ENCODE results near the gene LIN9. TPM values are rescaled to one million over a fixed set of nuclear protein-coding genes. Genes with fewer than 3 reads are reported as not detected.
"Not testable (repeated sequence)": the region's sequence is repeated elsewhere in the genome, so short reads cannot be mapped to it uniquely, and the experiment has no call there.

The LIN9 gene
- total RNA-seq, 1 donor from 2014 or later = 3.4 TPM

- DNase-seq (ENCODE audit: low read depth) = no peak
These were observed 93.7 kb downstream of the LIN9 start for GRCh38 chr1:226215239-226215638.

GRCh38 chr1:226212545-226212944 is 96.4 kb downstream of the LIN9 start:
- no peak for DNase-seq (ENCODE audit: low read depth)

GRCh38 chr1:226211181-226211821 is 97.7 kb downstream of the LIN9 start:
- no peak for DNase-seq (ENCODE audit: low read depth)

GRCh38 chr1:226210571-226211176 is 98.3 kb downstream of the LIN9 start:
- DNase-seq (ENCODE audit: low read depth) = no peak

DNA sequence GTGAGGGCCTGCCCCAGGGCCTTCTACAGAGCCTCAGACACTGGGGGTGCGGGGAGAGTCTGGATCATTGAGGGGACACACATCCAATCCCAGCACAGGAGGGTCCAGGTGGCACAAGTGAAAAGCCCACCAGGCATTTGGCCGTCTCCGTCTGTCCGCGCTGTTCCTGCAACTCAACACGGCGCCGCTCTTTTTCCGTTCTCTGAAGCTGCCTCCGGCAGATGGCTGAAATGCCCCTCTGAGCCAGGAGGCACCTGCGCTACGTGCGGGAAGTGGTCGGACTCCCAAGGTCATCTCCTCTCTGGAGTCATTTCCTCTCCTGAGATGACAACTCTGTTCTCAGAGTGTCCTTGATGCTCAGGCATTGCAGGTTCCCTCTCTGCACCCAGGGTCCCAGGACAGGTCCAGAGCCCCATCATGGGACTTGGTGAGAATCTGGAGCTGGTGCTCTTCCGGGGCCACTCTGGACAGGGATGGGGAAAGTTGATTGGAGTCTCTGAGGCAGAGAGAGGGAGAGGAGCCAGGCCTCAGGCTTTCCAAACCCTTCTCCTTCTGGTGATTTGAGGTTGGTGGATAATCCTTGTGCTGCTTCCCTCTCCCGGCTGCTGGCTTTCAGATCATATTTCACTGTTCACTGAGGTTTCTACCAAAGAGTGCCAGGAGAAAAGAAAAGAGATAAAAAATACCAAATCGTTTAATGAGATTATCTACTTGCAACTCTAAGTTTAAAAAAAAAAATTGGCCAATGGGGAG is 99.5 kb downstream of the LIN9 start:
- no peak for DNase-seq (ENCODE audit: low read depth)

DNA sequence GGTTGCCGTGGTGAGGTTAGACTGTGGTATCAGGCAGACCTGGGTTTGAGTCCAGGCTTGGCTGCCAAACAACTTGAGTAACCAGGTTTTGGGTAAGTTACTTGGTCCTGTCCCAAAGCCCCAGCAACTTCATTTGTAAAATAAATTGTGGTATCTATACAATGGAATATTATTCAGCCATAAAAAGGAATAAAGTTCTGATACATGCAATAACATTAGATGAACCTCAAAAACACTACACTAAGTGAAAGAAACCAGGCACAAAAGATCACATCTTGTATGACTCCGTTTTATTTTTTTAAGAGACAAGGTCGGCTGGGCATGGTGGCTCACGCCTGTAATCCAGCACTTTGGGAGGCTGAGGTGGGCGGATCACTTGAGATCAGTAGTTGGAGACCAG is 101.9 kb downstream of the LIN9 start:
- DNase-seq (ENCODE audit: low read depth) = no peak

- DNase-seq (ENCODE audit: low read depth) = no peak
These were observed 104.8 kb downstream of the LIN9 start for GRCh38 chr1:226204198-226204597.

GRCh38 chr1:226203655-226204054 is 105.3 kb downstream of the LIN9 start:
- no peak for DNase-seq (ENCODE audit: low read depth)

- DNase-seq (ENCODE audit: low read depth) = no peak
These were observed 105.7 kb downstream of the LIN9 start for GRCh38 chr1:226203240-226203639.

- not testable (repeated sequence) for DNase-seq (ENCODE audit: low read depth)
These were observed 106.3 kb downstream of the LIN9 start for GRCh38 chr1:226202666-226203065.

DNA sequence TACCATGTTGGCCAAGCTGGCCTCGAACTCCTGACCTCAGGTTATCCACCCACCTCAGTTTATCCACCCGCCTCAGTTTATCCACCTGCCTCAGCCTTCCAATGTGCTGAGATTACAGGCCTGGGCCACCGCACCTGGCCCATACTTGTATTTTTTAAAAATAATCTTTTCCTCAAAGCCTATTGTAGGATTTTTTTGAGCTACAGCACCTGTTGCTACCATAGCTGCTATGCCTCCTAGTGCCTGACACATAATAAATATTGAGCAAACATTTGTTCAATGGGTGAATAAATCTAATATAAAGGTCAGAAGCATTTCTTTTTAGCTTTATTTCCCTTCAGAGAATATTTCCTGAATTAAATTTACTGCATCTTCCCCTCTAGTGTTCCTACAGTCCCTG is 106.7 kb downstream of the LIN9 start:
- DNase-seq (ENCODE audit: low read depth) = no peak

- no peak for DNase-seq (ENCODE audit: low read depth)
These were observed 107.9 kb downstream of the LIN9 start for GRCh38 chr1:226201029-226201593.

GRCh38 chr1:226199971-226200370 is 109.0 kb downstream of the LIN9 start:
- no peak for DNase-seq (ENCODE audit: low read depth)

- DNase-seq (ENCODE audit: low read depth) = no peak
These were observed 113.8 kb downstream of the LIN9 start for GRCh38 chr1:226195144-226195543.

DNA sequence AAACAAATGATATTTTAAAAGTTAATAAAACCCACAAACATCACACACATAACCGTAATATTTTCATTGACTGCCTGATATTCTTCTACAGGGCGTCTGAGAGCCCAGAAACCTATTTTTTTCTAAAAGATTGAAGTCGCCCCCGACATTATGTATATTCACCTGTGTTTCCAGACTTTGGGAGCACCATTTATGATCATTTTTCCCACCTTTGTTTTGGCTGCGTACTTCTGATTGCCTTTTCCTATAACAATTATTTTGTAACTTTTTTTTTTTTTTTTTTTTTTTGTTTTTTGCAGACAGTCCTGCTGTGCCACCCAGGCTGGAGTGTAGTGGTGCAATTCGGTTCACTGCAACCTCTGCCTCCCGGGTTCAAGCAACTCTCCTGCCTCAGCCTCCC is 121.6 kb downstream of the LIN9 start:
- no peak for DNase-seq (ENCODE audit: low read depth)

DNA sequence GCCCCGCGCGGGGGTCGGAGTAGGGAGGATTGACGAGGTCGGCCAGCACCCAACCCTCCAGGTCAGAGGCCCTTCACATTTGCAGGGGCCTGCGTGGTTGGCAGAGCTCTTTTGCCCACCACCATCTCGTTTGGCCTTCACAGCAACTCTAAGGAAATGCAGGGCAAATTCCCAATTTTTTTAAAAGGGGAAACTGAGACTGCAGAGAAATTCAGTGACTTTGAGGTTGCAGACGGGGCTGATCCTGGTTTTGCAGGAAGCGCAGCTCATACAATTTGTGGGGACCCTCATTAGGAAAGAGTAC is 122.0 kb downstream of the LIN9 start:
- DNase-seq (ENCODE audit: low read depth) = no peak

GRCh38 chr1:226186124-226187018 is 122.6 kb downstream of the LIN9 start, which contains the start of gene ACBD3:
Gene ACBD3, minus strand, starts transcription at chr1:226186741. Its CDS starts 66 bp downstream, at chr1:226186675.
- peak; percentile 70 for DNase-seq (ENCODE audit: low read depth)

GRCh38 chr1:226185141-226186036 is 123.6 kb downstream of the LIN9 start:
- peak; percentile 70 for DNase-seq (ENCODE audit: low read depth)

DNA sequence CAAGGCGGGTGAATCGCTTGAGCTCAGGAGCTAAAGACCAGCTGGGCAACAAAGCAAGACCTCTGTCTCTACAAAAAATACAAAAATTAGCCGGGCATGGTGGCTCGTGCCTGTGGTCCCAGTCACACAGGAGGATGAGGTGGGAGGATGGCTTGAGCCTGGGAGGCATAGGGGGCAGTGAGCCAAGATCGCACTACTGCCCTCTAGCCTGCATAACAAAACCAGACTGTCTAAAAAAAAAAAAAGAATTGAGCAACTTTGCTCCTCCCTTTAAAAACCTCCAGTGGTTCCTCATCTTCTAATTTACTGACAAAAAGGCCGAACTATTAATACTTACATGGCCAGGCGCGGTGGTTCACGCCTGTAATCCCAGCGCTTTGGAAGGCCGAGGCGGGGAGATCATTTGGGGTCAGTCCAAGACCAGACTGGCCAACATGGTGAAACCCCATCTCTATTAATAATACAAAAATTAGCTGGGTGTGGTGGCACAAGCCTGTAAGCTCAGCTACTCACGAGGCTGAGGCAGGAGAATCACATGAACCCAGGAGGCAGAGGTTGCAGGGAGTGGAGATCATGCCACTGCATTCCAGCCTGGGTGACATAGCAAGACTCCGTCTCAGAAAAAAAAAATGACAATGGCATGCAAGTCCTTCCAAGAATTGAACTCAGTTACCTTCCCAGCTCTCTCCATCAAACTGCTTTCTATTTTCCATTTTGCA is 126.8 kb downstream of the LIN9 start:
- peak; percentile 74 for DNase-seq (ENCODE audit: low read depth)

All from renal cortical epithelial cell (primary cell).